Effector memory CD4-positive, alpha-beta T cell (primary cell): ENCODE measurements around the gene TTC31.

Source experiments
- DNase-seq, 3 donors: peaks; one replicate each; pipeline ENCODE4 v3.0.0-alpha.2; 2020
- H3K27ac ChIP-seq: 2 replicates; pipeline ENCODE4 v1.7.0; 2013; ENCODE audit warnings: mild to moderate bottlenecking, low read length, moderate library complexity; ENCODE audit not compliant: insufficient read depth, poor library complexity, severe bottlenecking
- H3K27me3 ChIP-seq: replicated peaks from 2 replicates; pipeline ENCODE4 v1.7.0; 2013; ENCODE audit warnings: mild to moderate bottlenecking, low read length; ENCODE audit not compliant: insufficient read depth, control insufficient read depth, poor library complexity, severe bottlenecking
- H3K36me3 ChIP-seq: 2 replicates; pipeline ENCODE4 v1.7.0; 2013; ENCODE audit warnings: mild to moderate bottlenecking, low read length, moderate library complexity; ENCODE audit not compliant: control insufficient read depth, insufficient read depth
- H3K4me1 ChIP-seq: 2 replicates; pipeline ENCODE4 v1.7.0; 2013; ENCODE audit warnings: low read length, mild to moderate bottlenecking; ENCODE audit not compliant: control insufficient read depth, insufficient read depth, poor library complexity, severe bottlenecking
- H3K4me3 ChIP-seq: 2 replicates; pipeline ENCODE4 v1.7.0; 2013; ENCODE audit warnings: low read length, low read depth, mild to moderate bottlenecking; ENCODE audit not compliant: insufficient read depth, poor library complexity, severe bottlenecking
- H3K9me3 ChIP-seq: 2 replicates; pipeline ENCODE4 v1.7.0; 2013; ENCODE audit warnings: mild to moderate bottlenecking, low read length, moderate library complexity; ENCODE audit not compliant: control insufficient read depth

TTC31 gene

DNA sequence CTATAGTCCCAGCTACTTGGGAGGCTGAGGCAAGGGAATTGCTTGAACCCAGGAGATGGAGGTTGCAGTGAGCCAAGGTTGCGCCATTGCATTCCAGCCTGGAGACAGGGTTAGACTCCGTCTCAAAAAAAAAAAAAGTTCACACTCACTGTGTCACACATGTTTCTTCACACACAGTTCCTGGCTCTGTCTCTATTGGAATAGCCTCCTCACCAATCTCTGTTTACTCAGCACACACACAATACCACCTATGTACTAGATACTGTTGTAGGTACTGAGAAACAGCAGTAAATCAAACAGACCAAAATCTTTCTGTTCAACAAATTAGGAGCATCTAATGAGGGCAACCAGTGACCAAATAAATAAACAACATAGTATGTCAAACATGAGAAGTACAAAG, 3.3 kb downstream of the TTC31 start:
- H3K4me3 ChIP-seq, result no peak overlapping the region
- DNase-seq, result no peak
- no peaks in the 10 kb centered on the region for H3K27me3 ChIP-seq
- peaks cover 25% of the 10 kb centered on the region for H3K36me3 ChIP-seq
- H3K4me1 ChIP-seq, result peaks cover 16% of the 10 kb centered on the region
- H3K9me3 ChIP-seq, result no peaks in the 10 kb centered on the region
- H3K27ac ChIP-seq, result no peak overlapping the region

DNA sequence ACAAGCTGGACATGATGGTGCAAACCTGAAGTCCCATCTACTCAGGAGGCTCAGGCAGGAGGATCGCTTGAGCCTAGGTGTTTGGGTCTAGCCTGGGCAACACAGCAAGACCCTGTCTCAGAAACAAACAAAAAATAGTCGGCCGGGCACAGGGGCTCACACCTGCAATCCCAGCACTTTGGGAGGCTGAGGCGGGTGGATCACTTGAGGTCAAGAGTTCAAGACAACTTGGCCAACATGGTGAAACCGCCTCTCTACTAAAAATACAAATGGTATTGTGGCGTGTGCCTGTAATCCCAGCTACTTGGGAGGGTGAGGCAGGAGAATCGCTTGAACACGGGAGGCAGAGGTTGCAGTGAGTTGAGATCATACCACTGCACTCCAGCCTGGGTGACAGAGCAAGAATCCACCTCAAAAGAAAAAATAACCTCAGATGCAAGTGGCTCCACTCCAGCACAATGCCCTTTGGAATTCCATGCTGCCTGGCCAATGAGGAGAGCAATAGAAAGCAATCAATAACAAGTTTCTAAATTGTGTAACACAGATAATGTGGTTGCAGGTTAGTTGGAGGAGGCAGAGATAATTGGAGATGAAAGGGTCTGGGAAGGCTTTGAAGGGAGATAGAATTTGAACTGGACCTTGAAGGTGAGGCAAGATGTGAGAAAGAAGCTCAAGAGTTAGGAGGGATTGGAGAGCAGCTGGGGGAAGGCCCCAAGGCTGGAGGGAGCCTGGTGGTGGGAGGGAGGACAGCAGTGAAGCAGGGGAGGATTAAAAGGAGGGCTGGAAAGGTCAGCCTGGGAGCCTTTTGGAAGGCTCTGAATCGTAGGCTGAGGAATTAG, 6.0 kb downstream of the TTC31 start:
- Histone ChIP-seq H3K27me3 (no peaks in the 10 kb centered on the region), H3K36me3 (peaks cover 51% of the 10 kb centered on the region), H3K27ac (no peak overlapping the region), H3K4me1 (no peaks in the 10 kb centered on the region), H3K9me3 (no peaks in the 10 kb centered on the region), H3K4me3 (no peak overlapping the region)
- DNase-seq, result no peak

DNA sequence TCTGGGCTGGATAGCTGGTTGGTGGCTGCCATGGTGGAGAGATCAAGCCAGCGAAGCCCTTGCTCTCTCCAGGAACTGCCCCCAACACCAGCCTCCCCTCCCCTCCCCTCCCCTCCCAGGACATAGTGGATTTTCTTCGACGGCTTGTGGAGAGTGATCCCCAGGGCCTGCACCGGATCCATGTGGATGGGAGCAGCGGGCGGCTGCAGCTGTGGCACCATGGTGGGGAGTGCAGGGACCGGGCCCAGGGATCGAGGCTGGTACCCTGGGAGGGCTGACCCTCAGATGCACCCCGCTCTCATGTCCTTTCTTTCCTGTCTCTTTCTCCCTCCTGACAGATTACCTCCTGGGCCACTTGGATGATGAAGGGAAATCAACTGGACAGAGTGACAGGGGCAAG, 7.0 kb downstream of the TTC31 start:
- Histone ChIP-seq H3K27me3 (no peaks in the 10 kb centered on the region), H3K4me3 (no peak overlapping the region), H3K27ac (no peak overlapping the region), H3K9me3 (no peaks in the 10 kb centered on the region), H3K4me1 (no peaks in the 10 kb centered on the region), H3K36me3 (peaks cover 51% of the 10 kb centered on the region)
- DNase-seq, result no peak

DNA sequence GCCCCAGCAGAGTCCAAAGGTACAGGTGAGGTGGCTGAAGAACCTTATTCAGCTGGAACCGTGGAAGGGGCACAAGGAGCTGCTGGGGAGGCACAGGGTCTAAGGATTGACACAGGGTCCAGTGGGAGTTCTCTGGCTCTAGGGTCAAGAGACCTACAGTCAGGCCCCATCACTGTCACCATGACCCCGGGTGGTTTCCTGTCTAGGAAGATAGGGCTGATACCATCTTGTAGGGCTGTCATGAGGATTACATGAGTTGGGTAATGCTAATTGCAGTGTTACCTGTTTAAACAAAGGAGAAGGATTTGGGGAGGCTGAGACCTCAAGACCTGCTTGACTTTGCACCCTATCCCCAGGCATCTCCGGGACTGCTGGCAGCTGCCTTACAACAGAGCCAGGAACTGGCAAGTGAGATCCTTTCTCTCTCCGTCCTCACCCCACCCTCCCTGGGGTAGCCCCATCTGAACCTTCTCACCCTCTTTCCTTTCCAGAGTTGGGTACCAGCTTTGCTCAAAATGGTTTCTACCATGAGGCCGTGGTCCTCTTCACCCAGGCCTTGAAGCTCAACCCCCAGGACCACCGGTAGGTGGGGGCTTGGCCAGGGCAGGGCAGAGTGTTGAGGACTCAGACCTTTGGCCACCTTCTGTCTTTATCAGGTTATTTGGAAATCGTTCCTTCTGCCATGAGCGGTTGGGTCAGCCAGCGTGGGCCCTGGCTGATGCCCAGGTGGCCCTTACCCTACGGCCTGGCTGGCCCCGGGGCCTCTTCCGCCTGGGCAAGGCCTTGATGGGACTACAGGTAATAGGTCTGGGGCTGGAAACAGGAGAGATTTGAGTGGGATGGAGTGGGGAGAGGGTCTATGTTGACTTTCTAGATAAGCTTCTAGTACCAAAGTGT, 9.0 kb downstream of the TTC31 start:
- Histone ChIP-seq H3K27me3 (no peaks in the 10 kb centered on the region), H3K4me3 (no peak overlapping the region), H3K4me1 (no peaks in the 10 kb centered on the region), H3K27ac (no peak overlapping the region), H3K36me3 (peaks cover 43% of the 10 kb centered on the region), H3K9me3 (no peaks in the 10 kb centered on the region)
- DNase-seq, result no peak

DNA sequence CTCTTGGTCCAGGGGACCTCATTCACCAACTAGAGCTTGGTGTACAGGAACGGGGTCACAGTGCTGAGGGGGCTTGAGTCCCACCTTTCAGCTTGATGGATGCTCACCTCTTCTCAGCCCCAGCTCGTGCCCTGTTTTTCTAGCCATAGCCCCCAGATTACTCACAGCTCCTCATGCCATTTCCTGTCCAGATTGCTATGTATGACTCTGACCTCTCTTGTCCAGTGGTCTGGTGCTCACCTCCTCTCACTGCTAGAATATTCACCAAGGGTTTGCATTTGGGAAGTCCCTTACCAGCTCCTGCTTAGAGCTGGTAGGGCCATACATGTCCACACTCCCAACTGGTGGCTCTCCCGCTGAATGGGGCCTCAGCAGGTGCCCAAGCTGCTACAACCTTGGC, 10.7 kb downstream of the TTC31 start:
- Histone ChIP-seq H3K4me1 (peaks cover 12% of the 10 kb centered on the region), H3K9me3 (no peaks in the 10 kb centered on the region), H3K27me3 (peaks cover 5% of the 10 kb centered on the region), H3K36me3 (peaks cover 40% of the 10 kb centered on the region), H3K4me3 (no peak overlapping the region), H3K27ac (no peak overlapping the region)
- no peak for DNase-seq

DNA sequence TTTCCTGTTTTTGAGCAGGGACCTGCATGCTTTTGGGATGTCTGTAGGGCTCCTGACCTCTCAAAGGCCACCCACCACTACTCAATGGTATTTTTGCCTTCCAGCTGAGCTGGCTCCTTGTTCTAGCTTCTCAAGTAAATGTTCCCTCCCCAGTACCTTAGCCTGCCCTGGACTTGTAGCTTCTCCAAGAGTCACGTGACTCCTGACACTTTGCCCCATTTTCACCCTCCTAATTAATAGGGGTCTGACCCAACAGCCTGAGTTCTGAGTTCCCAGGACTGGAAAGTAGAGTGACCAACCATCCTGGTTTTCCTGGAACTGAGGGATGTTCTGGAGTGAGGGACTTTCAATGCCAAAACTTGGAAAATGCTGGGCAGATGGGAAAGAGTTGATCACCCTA, 12.6 kb downstream of the TTC31 start:
- no peak for DNase-seq
- no peaks in the 10 kb centered on the region for H3K9me3 ChIP-seq
- H3K36me3 ChIP-seq, result peaks cover 33% of the 10 kb centered on the region
- H3K4me1 ChIP-seq, result peaks cover 22% of the 10 kb centered on the region
- peaks cover 22% of the 10 kb centered on the region for H3K27me3 ChIP-seq
- no peak overlapping the region for H3K4me3 ChIP-seq
- no peak overlapping the region for H3K27ac ChIP-seq

DNA sequence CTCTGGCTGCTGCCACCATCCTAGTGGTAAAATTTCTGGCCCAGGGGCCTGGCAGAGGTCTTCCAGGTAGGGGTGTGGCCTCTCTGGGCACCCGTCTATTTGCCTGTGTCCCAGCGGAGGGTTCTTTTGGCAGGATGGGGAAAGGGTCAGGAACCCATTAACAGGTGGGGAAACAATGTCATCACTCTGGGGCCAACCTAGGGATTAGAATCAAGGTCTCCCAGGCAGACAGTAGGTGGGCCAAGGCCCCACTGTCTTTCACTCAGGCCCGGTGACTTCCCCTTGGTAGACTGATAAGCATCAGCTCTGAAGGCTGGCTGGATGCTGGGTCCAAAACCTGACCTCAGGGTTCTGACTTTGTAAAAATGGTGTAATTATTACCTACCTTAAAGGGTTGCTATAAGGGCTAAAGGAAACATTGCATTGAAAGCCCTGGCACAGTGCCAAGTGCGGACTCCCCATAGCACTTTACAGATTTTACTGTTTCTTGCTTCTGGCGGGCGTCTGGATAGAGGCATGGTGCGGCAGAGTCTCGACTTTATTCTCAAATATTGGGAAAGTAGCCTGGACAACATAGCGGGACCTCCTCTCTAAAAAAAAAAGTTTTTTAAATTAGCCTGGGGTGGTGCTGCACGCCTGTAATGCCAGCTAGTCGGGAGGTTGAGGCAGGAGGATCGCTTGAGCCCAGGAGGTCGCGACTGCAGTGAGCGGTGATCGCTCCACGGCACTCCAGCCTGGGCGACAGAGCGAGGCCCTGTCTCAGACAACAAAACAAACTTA, 14.3 kb downstream of the TTC31 start:
- peaks cover 16% of the 10 kb centered on the region for H3K36me3 ChIP-seq
- no peak for DNase-seq
- H3K27me3 ChIP-seq, result peaks cover 34% of the 10 kb centered on the region
- no peaks in the 10 kb centered on the region for H3K9me3 ChIP-seq
- H3K27ac ChIP-seq, result no peak overlapping the region
- no peak overlapping the region for H3K4me3 ChIP-seq
- peaks cover 22% of the 10 kb centered on the region for H3K4me1 ChIP-seq

DNA sequence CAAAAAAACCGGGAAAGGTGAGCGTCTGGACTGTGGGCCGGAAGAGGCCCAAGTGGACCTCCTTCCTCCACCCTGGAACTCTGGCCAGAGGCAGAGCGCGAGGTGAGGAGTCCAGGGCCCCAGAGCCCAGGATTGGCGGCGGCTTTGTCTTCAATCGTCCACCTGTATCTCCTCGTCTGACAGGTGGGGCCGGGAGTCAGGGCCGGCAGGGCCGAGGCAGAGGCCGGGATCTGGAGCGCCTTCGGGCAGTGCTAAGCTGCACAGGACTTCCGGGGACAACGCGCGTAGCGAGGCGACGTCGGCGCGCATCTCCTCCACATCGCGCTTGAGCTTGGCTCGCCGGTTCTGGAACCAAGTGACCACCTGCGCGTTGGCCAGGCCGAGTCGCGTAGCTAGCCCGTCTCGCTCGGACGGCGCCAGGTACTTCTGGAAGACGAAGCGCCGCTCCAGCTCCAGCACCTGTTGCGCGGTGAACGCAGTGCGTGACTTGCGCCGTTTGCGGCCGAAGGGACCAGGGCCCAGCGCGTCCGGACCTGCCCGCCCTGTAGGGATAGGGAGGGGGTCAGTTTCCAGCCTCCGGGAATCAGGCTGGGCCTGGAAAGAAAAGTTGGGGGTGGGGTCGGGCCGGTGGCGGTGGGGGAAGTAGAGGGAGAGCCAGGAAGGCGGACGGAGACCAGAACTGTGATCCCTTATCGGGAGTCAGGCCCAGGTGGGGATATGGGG, 15.1 kb downstream of the TTC31 start:
- Histone ChIP-seq H3K9me3 (no peaks in the 10 kb centered on the region), H3K4me3 (peak overlapping the region; percentile 66), H3K4me1 (peaks cover 29% of the 10 kb centered on the region), H3K27ac (no peak overlapping the region), H3K27me3 (peaks cover 42% of the 10 kb centered on the region), H3K36me3 (peaks cover 8% of the 10 kb centered on the region)
- no peak for DNase-seq

DNA sequence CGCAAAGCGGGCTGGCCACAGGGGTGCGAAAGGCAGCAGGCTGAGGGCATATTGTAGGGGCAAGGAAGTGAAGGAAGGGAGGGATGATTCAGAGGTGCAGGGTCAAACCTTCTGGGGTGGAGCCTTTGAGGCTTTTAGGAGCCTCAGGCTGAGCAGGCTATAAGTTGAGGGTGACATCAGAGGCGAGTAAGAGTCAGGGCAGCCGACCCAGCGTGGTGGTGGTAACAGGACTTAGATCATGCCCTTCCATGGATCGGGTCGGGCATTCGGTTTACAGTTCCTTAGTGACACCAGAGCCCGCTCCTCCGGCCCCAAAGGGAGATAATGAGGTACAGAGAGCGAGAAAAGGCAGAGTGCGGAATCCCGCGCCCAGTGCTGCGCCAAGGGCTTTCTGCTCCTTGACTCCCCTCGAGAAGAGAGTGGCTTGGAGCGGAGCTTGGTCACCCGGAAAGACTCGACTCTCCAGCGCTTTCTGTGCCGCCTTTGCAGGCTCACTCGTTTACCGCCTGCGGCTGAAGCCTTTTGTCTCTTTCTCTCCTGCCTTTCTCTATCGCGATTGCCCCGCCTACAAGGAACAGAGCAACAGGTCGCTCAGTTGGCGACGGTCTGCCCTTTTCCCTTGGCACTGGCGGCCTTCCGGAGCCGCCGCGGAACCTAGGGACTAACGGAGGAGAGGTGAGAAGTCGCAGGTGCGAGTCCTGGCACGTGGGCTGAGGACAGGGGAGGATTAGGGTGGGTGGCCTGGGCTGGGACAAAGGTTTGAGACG, 15.8 kb downstream of the TTC31 start:
- peaks cover 37% of the 10 kb centered on the region for H3K4me1 ChIP-seq
- peak overlapping the region; percentile 66 for H3K4me3 ChIP-seq
- no peak overlapping the region for H3K27ac ChIP-seq
- peaks cover 49% of the 10 kb centered on the region for H3K27me3 ChIP-seq
- peaks cover 1% of the 10 kb centered on the region for H3K36me3 ChIP-seq
- no peaks in the 10 kb centered on the region for H3K9me3 ChIP-seq
- no peak for DNase-seq
